Panc1 (cell line): ENCODE measurements around the gene KCNIP4. TPM values are rescaled to one million over a fixed set of nuclear protein-coding genes. Genes with fewer than 3 reads are reported as not detected.

Experiments used
- ATAC-seq: fragments of 200-7000 bp; cut with Tn5 transposase; 2 replicates; pipeline ENCODE4 v1.9.1; 2020; ENCODE audit warnings: mild to moderate bottlenecking, moderate library complexity
- BruUV-seq: library from RNA; stranded (reverse); fragments of 400-500 nt; replicated peaks from 2 replicates; lab custom pipeline; 2021; lab: Mats Ljungman, UMichigan
- CTCF ChIA-PET: fragments of 300-600 bp; sonication (Branson Sonifier 250); formaldehyde crosslinking; loops from one replicate; lab custom pipeline; 2022; ENCODE audit warnings: antibody characterized with exemption; lab: Charles Lee
- POLR2A ChIA-PET: fragments of 300-600 bp; sonication (Branson Sonifier 250); formaldehyde crosslinking; loops from one replicate; lab custom pipeline; 2022; ENCODE audit warnings: antibody characterized with exemption; lab: Charles Lee
- DNase-seq: peaks from one replicate; pipeline ENCODE4 v3.0.0-alpha.2; 2010; ENCODE audit warnings: low read depth, low spot score
- H3K27ac ChIP-seq: 2 replicates; pipeline ENCODE4 v1.5.1; 2011; ENCODE audit warnings: mild to moderate bottlenecking, low read length, inconsistent platforms
- H3K27me3 ChIP-seq: fragments of 200-500 bp; sonication (Bioruptor generic); 2 replicates; pipeline ENCODE4 v1.6.0; 2014; ENCODE audit warnings: low read length, inconsistent platforms; ENCODE audit not compliant: control insufficient read depth, insufficient read depth
- H3K36me3 ChIP-seq: fragments of 200-500 bp; sonication (Bioruptor generic); 2 replicates; pipeline ENCODE4 v1.5.1; 2014; ENCODE audit warnings: inconsistent platforms, mild to moderate bottlenecking, low read length, moderate library complexity; ENCODE audit not compliant: control insufficient read depth, insufficient read depth
- H3K4me1 ChIP-seq: 2 replicates; pipeline ENCODE4 v1.5.1; 2011; ENCODE audit warnings: inconsistent platforms, mild to moderate bottlenecking, low read length, moderate library complexity; ENCODE audit not compliant: control insufficient read depth, insufficient read depth
- H3K4me3 ChIP-seq, 2 experiments: 2 replicates each; pipeline ENCODE4 v1.5.1; 2011 to 2012; ENCODE audit warnings: low read depth in 2 of 2, low read length in 2 of 2, mild to moderate bottlenecking in 2 of 2, inconsistent platforms in 1 of 2, moderate library complexity in 1 of 2
- H3K9me3 ChIP-seq: fragments of 200-500 bp; sonication (Bioruptor generic); 2 replicates; pipeline ENCODE4 v1.5.1; 2014; ENCODE audit warnings: low read depth, mild to moderate bottlenecking, inconsistent platforms, low read length, moderate library complexity; ENCODE audit not compliant: control insufficient read depth, insufficient read depth
- POLR2AphosphoS5 ChIP-seq: IDR thresholded peaks from 2 replicates; pipeline ENCODE4 v1.6.1; 2012; ENCODE audit warnings: mild to moderate bottlenecking, low read depth, low read length, moderate library complexity
- SIN3A ChIP-seq: IDR thresholded peaks from 2 replicates; pipeline ENCODE4 v1.6.1; 2012; ENCODE audit warnings: low read depth, mild to moderate bottlenecking, low read length, moderate library complexity, borderline replicate concordance; ENCODE audit not compliant: insufficient read depth
- TCF7L2 ChIP-seq: IDR thresholded peaks from 2 replicates; pipeline ENCODE4 v1.6.1; 2011; ENCODE audit warnings: mild to moderate bottlenecking, low read depth, low read length, inconsistent platforms
- in situ Hi-C: cut with HindIII; loops from 2 replicates; pipeline ENCODE4 v1.10.0; 2016; ENCODE audit warnings: low sequenced_read_pairs, low pct_unique_long_range_greater_than_20kb
- intact Hi-C: fragments of 100-400 bp; cut with micrococcal nuclease; formaldehyde crosslinking; loops from one replicate; pipeline ENCODE4 v1.10.0; 2022; ENCODE audit not compliant: unreplicated experiment
- total RNA-seq: library from RNA; stranded (reverse); gene quantifications from one replicate; pipeline ENCODE4 v1.2.1, GENCODE V29; 2021; ENCODE audit not compliant: unreplicated experiment
- TF ChIP-seq, protein P1 (sequence below): fragments of 450-650 bp; IDR thresholded peaks from 2 replicates; pipeline ENCODE4 v1.5.1; 2017; ENCODE audit warnings: mild to moderate bottlenecking
- TF ChIP-seq, protein P2 (sequence below), 2 experiments: IDR thresholded peaks; 2 replicates each; pipeline ENCODE4 v1.6.1; 2011 to 2012; ENCODE audit warnings: low read depth in 2 of 2, control low read depth in 1 of 2, low read length in 1 of 2, mild to moderate bottlenecking in 1 of 2, moderate library complexity in 1 of 2; ENCODE audit not compliant: insufficient read depth in 1 of 2

The KCNIP4 gene
- total RNA-seq, 1 experiment from 2014 or later: not detected

GRCh38 chr4:21226637-21227538 is 721.7 kb downstream of the KCNIP4 start:
- in situ Hi-C loops: no loop called here
- Histone ChIP-seq H3K9me3 (no peaks in the 10 kb centered on the region), H3K4me3 (no peak overlapping the region), H3K36me3 (no peaks in the 10 kb centered on the region), H3K27ac (no peak overlapping the region), H3K4me1 (no peaks in the 10 kb centered on the region), H3K27me3 (no peaks in the 10 kb centered on the region)
- ChIA-PET CTCF (no interaction called here), POLR2A (no interaction called here)
- DNase-seq (no peak), ATAC-seq (no peak)
- intact Hi-C loops: no loop called here
- TF ChIP-seq, protein P1, sequence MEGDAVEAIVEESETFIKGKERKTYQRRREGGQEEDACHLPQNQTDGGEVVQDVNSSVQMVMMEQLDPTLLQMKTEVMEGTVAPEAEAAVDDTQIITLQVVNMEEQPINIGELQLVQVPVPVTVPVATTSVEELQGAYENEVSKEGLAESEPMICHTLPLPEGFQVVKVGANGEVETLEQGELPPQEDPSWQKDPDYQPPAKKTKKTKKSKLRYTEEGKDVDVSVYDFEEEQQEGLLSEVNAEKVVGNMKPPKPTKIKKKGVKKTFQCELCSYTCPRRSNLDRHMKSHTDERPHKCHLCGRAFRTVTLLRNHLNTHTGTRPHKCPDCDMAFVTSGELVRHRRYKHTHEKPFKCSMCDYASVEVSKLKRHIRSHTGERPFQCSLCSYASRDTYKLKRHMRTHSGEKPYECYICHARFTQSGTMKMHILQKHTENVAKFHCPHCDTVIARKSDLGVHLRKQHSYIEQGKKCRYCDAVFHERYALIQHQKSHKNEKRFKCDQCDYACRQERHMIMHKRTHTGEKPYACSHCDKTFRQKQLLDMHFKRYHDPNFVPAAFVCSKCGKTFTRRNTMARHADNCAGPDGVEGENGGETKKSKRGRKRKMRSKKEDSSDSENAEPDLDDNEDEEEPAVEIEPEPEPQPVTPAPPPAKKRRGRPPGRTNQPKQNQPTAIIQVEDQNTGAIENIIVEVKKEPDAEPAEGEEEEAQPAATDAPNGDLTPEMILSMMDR: no peak
- TF ChIP-seq POLR2AphosphoS5 (no peak), TCF7L2 (no peak)
- TF ChIP-seq, protein P2, sequence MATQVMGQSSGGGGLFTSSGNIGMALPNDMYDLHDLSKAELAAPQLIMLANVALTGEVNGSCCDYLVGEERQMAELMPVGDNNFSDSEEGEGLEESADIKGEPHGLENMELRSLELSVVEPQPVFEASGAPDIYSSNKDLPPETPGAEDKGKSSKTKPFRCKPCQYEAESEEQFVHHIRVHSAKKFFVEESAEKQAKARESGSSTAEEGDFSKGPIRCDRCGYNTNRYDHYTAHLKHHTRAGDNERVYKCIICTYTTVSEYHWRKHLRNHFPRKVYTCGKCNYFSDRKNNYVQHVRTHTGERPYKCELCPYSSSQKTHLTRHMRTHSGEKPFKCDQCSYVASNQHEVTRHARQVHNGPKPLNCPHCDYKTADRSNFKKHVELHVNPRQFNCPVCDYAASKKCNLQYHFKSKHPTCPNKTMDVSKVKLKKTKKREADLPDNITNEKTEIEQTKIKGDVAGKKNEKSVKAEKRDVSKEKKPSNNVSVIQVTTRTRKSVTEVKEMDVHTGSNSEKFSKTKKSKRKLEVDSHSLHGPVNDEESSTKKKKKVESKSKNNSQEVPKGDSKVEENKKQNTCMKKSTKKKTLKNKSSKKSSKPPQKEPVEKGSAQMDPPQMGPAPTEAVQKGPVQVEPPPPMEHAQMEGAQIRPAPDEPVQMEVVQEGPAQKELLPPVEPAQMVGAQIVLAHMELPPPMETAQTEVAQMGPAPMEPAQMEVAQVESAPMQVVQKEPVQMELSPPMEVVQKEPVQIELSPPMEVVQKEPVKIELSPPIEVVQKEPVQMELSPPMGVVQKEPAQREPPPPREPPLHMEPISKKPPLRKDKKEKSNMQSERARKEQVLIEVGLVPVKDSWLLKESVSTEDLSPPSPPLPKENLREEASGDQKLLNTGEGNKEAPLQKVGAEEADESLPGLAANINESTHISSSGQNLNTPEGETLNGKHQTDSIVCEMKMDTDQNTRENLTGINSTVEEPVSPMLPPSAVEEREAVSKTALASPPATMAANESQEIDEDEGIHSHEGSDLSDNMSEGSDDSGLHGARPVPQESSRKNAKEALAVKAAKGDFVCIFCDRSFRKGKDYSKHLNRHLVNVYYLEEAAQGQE (IDR thresholded peaks at IDR 0.05; ENCODE audit: insufficient read depth in 1 of 2, low read depth in 2 of 2, low read length in 1 of 2): no peak
- BruUV-seq: no TSS peak

GRCh38 chr4:21211846-21212245 is 736.7 kb downstream of the KCNIP4 start:
- H3K36me3 ChIP-seq: no peaks in the 10 kb centered on the region
- in situ Hi-C loops: no loop called here
- H3K27ac ChIP-seq: no peak overlapping the region
- TF ChIP-seq, protein P2 (IDR thresholded peaks at IDR 0.05; ENCODE audit: insufficient read depth in 1 of 2, low read depth in 2 of 2, low read length in 1 of 2): no peak
- TF ChIP-seq POLR2AphosphoS5 (no peak), TCF7L2 (no peak), SIN3A (no peak)
- TF ChIP-seq, protein P1: no peak
- no peaks in the 10 kb centered on the region for H3K9me3 ChIP-seq
- ATAC-seq (no peak), DNase-seq (no peak)
- BruUV-seq: no TSS peak
- no peaks in the 10 kb centered on the region for H3K27me3 ChIP-seq
- no peak overlapping the region for H3K4me3 ChIP-seq
- ChIA-PET POLR2A (no interaction called here), CTCF (no interaction called here)
- intact Hi-C loops: no loop called here
- no peaks in the 10 kb centered on the region for H3K4me1 ChIP-seq
